GM12878 (cell line): ENCODE measurements around the gene SHROOM3. TPM values are rescaled to one million over a fixed set of nuclear protein-coding genes. Genes with fewer than 3 reads are reported as not detected.

Source experiments
- BRCA1 ChIP-seq: IDR thresholded peaks from 2 replicates; pipeline ENCODE4 v1.6.1; 2011; ENCODE audit warnings: low read depth, low read length, improper control_type of control experiment
- JUND ChIP-seq: IDR thresholded peaks from 2 replicates; pipeline ENCODE4 v1.6.1; 2012; ENCODE audit warnings: low read depth, mild to moderate bottlenecking, low read length, improper control_type of control experiment, moderate library complexity
- NBN ChIP-seq: fragments of 450-650 bp; IDR thresholded peaks from 2 replicates; pipeline ENCODE4 v1.6.1; 2016
- POLR2A ChIP-seq: IDR thresholded peaks from 2 replicates; pipeline ENCODE4 v1.6.1; 2011; ENCODE audit warnings: low read depth, mild to moderate bottlenecking, low read length
- POLR2AphosphoS2 ChIP-seq: IDR thresholded peaks from 2 replicates; pipeline ENCODE4 v1.6.1; 2011; ENCODE audit warnings: low read depth, mild to moderate bottlenecking, low read length, improper control_type of control experiment, moderate library complexity
- SIX5 ChIP-seq: IDR thresholded peaks from 2 replicates; pipeline ENCODE4 v1.6.1; 2011; ENCODE audit warnings: mild to moderate bottlenecking, low read depth, low read length, moderate library complexity; ENCODE audit not compliant: severe bottlenecking
- SMAD5 ChIP-seq: IDR thresholded peaks from 2 replicates; pipeline ENCODE4 v1.6.1; 2016; ENCODE audit warnings: antibody characterized with exemption, low read depth
- SPI1 ChIP-seq: IDR thresholded peaks from 2 replicates; pipeline ENCODE4 v1.6.1; 2011; ENCODE audit warnings: low read depth, mild to moderate bottlenecking, low read length, moderate library complexity, borderline replicate concordance; ENCODE audit not compliant: insufficient read depth
- polyA plus RNA-seq, 11 experiments: library from polyadenylated mRNA; depleted of rRNA in 4 of 11; unstranded in 6 of 11; stranded (reverse) in 5 of 11; fragments of >200 nt; fragmentation: Nextera tagmentation in 4 of 11; fragmentation: Illumina TruSeq in 1 of 11; extraction: Ambion mirVana in 4 of 11; extraction: Trizol in 1 of 11; gene quantifications; 1 replicate in 1 of 11; 2 replicates in 10 of 11; pipeline versions ENCODE4 v1.2.1 to v1.2.3, GENCODE V29; 2011 to 2016; ENCODE audit warnings: inconsistent platforms in 2 of 11, missing spikeins in 2 of 11, low read depth in 1 of 11
- total RNA-seq, 4 experiments: library from RNA; depleted of rRNA in 3 of 4; stranded (reverse); fragments of >200 nt in 3 of 4; fragmentation: Illumina TruSeq in 1 of 4; extraction: Trizol in 1 of 4; gene quantifications; 2 replicates each; pipeline versions ENCODE4 v1.2.1 to v1.2.3, GENCODE V29; 2013 to 2021
- TF ChIP-seq, protein P1 (sequence below): fragments of 450-650 bp; IDR thresholded peaks from 2 replicates; pipeline ENCODE4 v1.6.1; 2016; ENCODE audit warnings: mild to moderate bottlenecking, moderate library complexity, borderline replicate concordance
- TF ChIP-seq, protein P2 (sequence below): fragments of 450-650 bp; conservative IDR thresholded peaks from 2 replicates; pipeline ENCODE4 v1.6.1; 2017; ENCODE audit warnings: mild to moderate bottlenecking, moderate library complexity
- TF ChIP-seq, protein P3 (sequence below): fragments of 450-650 bp; IDR thresholded peaks from 2 replicates; pipeline ENCODE4 v1.6.1; 2016; ENCODE audit warnings: mild to moderate bottlenecking

The SHROOM3 gene
- total and polyA plus RNA-seq, 10 of the 15 experiments (the other 5 are each of a cell fraction or from before 2014, with no cell fraction given), result under 0.01 to 0.29 (median 0.08) TPM; not detected in 1

DNA sequence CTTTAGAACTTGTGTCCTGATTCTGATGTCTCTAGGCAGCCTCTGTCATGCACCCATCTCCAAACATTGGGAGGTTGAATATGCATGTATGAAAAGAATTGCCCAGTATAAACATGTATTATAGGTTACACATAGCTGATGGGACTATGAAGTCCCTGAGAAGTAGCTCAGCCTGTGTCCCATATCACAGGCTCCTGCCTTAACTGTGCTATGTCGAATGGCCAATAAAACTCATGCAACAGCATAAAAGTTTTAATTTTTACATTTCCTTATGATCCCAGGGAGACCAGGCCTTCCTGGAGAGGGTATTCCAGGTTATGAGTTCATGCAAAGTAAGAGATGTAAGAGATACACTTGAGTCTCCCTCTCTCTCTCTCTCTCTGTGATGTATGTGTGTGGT lies 217.4 kb downstream of the SHROOM3 start (continued):
- TF ChIP-seq, protein P1, sequence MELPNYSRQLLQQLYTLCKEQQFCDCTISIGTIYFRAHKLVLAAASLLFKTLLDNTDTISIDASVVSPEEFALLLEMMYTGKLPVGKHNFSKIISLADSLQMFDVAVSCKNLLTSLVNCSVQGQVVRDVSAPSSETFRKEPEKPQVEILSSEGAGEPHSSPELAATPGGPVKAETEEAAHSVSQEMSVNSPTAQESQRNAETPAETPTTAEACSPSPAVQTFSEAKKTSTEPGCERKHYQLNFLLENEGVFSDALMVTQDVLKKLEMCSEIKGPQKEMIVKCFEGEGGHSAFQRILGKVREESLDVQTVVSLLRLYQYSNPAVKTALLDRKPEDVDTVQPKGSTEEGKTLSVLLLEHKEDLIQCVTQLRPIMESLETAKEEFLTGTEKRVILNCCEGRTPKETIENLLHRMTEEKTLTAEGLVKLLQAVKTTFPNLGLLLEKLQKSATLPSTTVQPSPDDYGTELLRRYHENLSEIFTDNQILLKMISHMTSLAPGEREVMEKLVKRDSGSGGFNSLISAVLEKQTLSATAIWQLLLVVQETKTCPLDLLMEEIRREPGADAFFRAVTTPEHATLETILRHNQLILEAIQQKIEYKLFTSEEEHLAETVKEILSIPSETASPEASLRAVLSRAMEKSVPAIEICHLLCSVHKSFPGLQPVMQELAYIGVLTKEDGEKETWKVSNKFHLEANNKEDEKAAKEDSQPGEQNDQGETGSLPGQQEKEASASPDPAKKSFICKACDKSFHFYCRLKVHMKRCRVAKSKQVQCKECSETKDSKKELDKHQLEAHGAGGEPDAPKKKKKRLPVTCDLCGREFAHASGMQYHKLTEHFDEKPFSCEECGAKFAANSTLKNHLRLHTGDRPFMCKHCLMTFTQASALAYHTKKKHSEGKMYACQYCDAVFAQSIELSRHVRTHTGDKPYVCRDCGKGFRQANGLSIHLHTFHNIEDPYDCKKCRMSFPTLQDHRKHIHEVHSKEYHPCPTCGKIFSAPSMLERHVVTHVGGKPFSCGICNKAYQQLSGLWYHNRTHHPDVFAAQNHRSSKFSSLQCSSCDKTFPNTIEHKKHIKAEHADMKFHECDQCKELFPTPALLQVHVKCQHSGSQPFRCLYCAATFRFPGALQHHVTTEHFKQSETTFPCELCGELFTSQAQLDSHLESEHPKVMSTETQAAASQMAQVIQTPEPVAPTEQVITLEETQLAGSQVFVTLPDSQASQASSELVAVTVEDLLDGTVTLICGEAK, result no peak
- TF ChIP-seq NBN, result no peak
- TF ChIP-seq SPI1, result no peak
- no peak for TF ChIP-seq POLR2AphosphoS2
- TF ChIP-seq SIX5, result no peak
- TF ChIP-seq JUND, result no peak
- TF ChIP-seq, protein P2, sequence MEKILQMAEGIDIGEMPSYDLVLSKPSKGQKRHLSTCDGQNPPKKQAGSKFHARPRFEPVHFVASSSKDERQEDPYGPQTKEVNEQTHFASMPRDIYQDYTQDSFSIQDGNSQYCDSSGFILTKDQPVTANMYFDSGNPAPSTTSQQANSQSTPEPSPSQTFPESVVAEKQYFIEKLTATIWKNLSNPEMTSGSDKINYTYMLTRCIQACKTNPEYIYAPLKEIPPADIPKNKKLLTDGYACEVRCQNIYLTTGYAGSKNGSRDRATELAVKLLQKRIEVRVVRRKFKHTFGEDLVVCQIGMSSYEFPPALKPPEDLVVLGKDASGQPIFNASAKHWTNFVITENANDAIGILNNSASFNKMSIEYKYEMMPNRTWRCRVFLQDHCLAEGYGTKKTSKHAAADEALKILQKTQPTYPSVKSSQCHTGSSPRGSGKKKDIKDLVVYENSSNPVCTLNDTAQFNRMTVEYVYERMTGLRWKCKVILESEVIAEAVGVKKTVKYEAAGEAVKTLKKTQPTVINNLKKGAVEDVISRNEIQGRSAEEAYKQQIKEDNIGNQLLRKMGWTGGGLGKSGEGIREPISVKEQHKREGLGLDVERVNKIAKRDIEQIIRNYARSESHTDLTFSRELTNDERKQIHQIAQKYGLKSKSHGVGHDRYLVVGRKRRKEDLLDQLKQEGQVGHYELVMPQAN, result no peak
- TF ChIP-seq POLR2A, result no peak
- no peak for TF ChIP-seq BRCA1
- TF ChIP-seq, protein P3, sequence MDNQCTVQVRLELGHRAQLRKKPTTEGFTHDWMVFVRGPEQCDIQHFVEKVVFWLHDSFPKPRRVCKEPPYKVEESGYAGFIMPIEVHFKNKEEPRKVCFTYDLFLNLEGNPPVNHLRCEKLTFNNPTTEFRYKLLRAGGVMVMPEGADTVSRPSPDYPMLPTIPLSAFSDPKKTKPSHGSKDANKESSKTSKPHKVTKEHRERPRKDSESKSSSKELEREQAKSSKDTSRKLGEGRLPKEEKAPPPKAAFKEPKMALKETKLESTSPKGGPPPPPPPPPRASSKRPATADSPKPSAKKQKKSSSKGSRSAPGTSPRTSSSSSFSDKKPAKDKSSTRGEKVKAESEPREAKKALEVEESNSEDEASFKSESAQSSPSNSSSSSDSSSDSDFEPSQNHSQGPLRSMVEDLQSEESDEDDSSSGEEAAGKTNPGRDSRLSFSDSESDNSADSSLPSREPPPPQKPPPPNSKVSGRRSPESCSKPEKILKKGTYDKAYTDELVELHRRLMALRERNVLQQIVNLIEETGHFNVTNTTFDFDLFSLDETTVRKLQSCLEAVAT, result no peak
- TF ChIP-seq SMAD5, result no peak
- TF ChIP-seq, all 136 proteins: peak for 0
